GM12878 (cell line): ENCODE measurements around the gene MICALL2. TPM values are rescaled to one million over a fixed set of nuclear protein-coding genes. Genes with fewer than 3 reads are reported as not detected.

Source experiments
- ATAC-seq: fragments of 200-7000 bp; cut with Tn5 transposase; 3 replicates; pipeline ENCODE4 v1.9.1; 2020; ENCODE audit warnings: mild to moderate bottlenecking, moderate library complexity
- BruUV-seq: library from RNA; stranded (reverse); fragments of 400-500 nt; replicated peaks from 2 replicates; lab custom pipeline; 2021; lab: Mats Ljungman, UMichigan
- CTCF ChIA-PET: fragments of 300-600 bp; sonication (Branson Sonifier 250); formaldehyde crosslinking; extraction: SDS; loops from one replicate; lab custom pipeline; 2021; ENCODE audit warnings: inconsistent platforms; lab: Yijun Ruan, JAX
- POLR2A ChIA-PET: fragments of 350-600 bp; formaldehyde crosslinking; extraction: SDS; loops from one replicate; lab custom pipeline; 2021; ENCODE audit warnings: inconsistent platforms; lab: Charles Lee
- RAD21 ChIA-PET: fragments of 300-600 bp; sonication (Branson Sonifier 250); formaldehyde crosslinking; loops from one replicate; lab custom pipeline; 2023; ENCODE audit warnings: antibody characterized with exemption; ENCODE audit not compliant: unreplicated experiment; lab: Charles Lee
- SMC1A ChIA-PET: fragments of 300-600 bp; sonication (Branson Sonifier 250); formaldehyde crosslinking; loops from one replicate; lab custom pipeline; 2023; ENCODE audit not compliant: unreplicated experiment, uncharacterized antibody; lab: Charles Lee
- DNase-seq: peaks from one replicate; pipeline ENCODE4 v3.0.0-alpha.2; 2011; ENCODE audit warnings: low read depth, low spot score
- FAIRE-seq: peaks from 3 replicates; lab custom pipeline; 2011; peaks lifted over from hg19 to GRCh38; lab: Jason Lieb, UNC
- H2AFZ ChIP-seq: 2 replicates; pipeline ENCODE4 v1.6.0; 2011; ENCODE audit warnings: low read depth, low read length, control low read depth; ENCODE audit not compliant: control insufficient read depth
- H3K27ac ChIP-seq: 2 replicates; pipeline ENCODE4 v1.5.1; 2011; ENCODE audit warnings: control low read depth; ENCODE audit not compliant: control insufficient read depth, insufficient read depth
- H3K27me3 ChIP-seq, 2 experiments: replicated peaks in 1 of 2; 2 replicates each; pipeline versions ENCODE4 v1.6.0 to v1.6.1; 2011; ENCODE audit warnings: low read length in 1 of 2; ENCODE audit not compliant: control insufficient read depth in 2 of 2, insufficient read depth in 2 of 2
- H3K36me3 ChIP-seq, 2 experiments: 2 replicates each; pipeline ENCODE4 v1.5.1; 2011; ENCODE audit warnings: low read length in 1 of 2; ENCODE audit not compliant: control insufficient read depth in 2 of 2, insufficient read depth in 2 of 2
- H3K4me1 ChIP-seq: 2 replicates; pipeline ENCODE4 v1.6.1; 2011; ENCODE audit warnings: mild to moderate bottlenecking, low read length, moderate library complexity, mixed read lengths; ENCODE audit not compliant: control insufficient read depth, insufficient read depth
- H3K4me2 ChIP-seq: 2 replicates; pipeline ENCODE4 v1.6.0; 2011; ENCODE audit warnings: control low read depth; ENCODE audit not compliant: control insufficient read depth, insufficient read depth
- H3K4me3 ChIP-seq: fragments of 200-600 bp; sonication (generic); 2 replicates; pipeline ENCODE4 v1.5.1; 2016
- H3K79me2 ChIP-seq: 2 replicates; pipeline ENCODE4 v1.6.0; 2011; ENCODE audit warnings: low read length; ENCODE audit not compliant: control insufficient read depth, insufficient read depth
- H3K9ac ChIP-seq: 2 replicates; pipeline ENCODE4 v1.8.0; 2011; ENCODE audit warnings: low read length, control low read depth, mixed read lengths; ENCODE audit not compliant: control insufficient read depth, insufficient read depth
- H3K9me3 ChIP-seq: replicated peaks from 3 replicates; pipeline ENCODE4 v1.5.1; 2011; ENCODE audit warnings: mild to moderate bottlenecking, low read length; ENCODE audit not compliant: control insufficient read depth, insufficient read depth
- H4K20me1 ChIP-seq: 2 replicates; pipeline ENCODE4 v1.6.0; 2011; ENCODE audit not compliant: control insufficient read depth, insufficient read depth
- BCL11A ChIP-seq: IDR thresholded peaks from 2 replicates; pipeline ENCODE4 v1.6.1; 2011; ENCODE audit warnings: low read depth, low read length
- EGR1 ChIP-seq, 2 experiments: IDR thresholded peaks; 1 replicate in 1 of 2; 2 replicates in 1 of 2; pipeline ENCODE4 v1.6.1; 2011 to 2012; ENCODE audit warnings: low read depth in 2 of 2, low read length in 2 of 2, borderline replicate concordance in 1 of 2, mild to moderate bottlenecking in 1 of 2, moderate library complexity in 1 of 2
- IKZF1 ChIP-seq: fragments of 450-650 bp; conservative IDR thresholded peaks from 2 replicates; pipeline ENCODE4 v1.6.1; 2017; ENCODE audit warnings: antibody characterized with exemption, mild to moderate bottlenecking
- POLR2A ChIP-seq: IDR thresholded peaks from 2 replicates; pipeline ENCODE4 v1.6.1; 2011; ENCODE audit warnings: low read depth, mild to moderate bottlenecking, low read length
- POLR2AphosphoS2 ChIP-seq: IDR thresholded peaks from 2 replicates; pipeline ENCODE4 v1.6.1; 2011; ENCODE audit warnings: low read depth, mild to moderate bottlenecking, low read length, improper control_type of control experiment, moderate library complexity
- POLR2AphosphoS5 ChIP-seq: IDR thresholded peaks from 2 replicates; pipeline ENCODE4 v1.6.1; 2011; ENCODE audit warnings: mild to moderate bottlenecking, low read length, inconsistent platforms
- SMAD5 ChIP-seq: IDR thresholded peaks from 2 replicates; pipeline ENCODE4 v1.6.1; 2016; ENCODE audit warnings: antibody characterized with exemption, low read depth
- WRNIP1 ChIP-seq: IDR thresholded peaks from 2 replicates; pipeline ENCODE4 v1.6.1; 2011; ENCODE audit warnings: low read depth, low read length, improper control_type of control experiment, borderline replicate concordance
- WGBS: methylation state at CpG from one replicate; pipeline ENCODE4 v1.1.6; 2016; ENCODE audit warnings: low lambda C conversion rate; ENCODE audit not compliant: insufficient replicate concordance, insufficient coverage; ENCODE audit errors: missing lambda C conversion rate; 5-methylcytosine and 5-hydroxymethylcytosine counted together
- in situ Hi-C: fragments of 300-500 bp; cut with MboI; formaldehyde crosslinking; loops from 9 replicates; pipeline ENCODE4 v1.14.3; 2018; ENCODE audit warnings: mixed read lengths
- intact Hi-C: fragments of 100-400 bp; cut with micrococcal nuclease; formaldehyde crosslinking; loops from one replicate; pipeline ENCODE4 v1.14.2; 2022; ENCODE audit not compliant: unreplicated experiment
- polyA plus RNA-seq, 11 experiments: library from polyadenylated mRNA; depleted of rRNA in 4 of 11; unstranded in 6 of 11; stranded (reverse) in 5 of 11; fragments of >200 nt; fragmentation: Nextera tagmentation in 4 of 11; fragmentation: Illumina TruSeq in 1 of 11; extraction: Ambion mirVana in 4 of 11; extraction: Trizol in 1 of 11; gene quantifications; 1 replicate in 1 of 11; 2 replicates in 10 of 11; pipeline versions ENCODE4 v1.2.1 to v1.2.3, GENCODE V29; 2011 to 2016; ENCODE audit warnings: inconsistent platforms in 2 of 11, missing spikeins in 2 of 11, low read depth in 1 of 11
- total RNA-seq, 4 experiments: library from RNA; depleted of rRNA in 3 of 4; stranded (reverse); fragments of >200 nt in 3 of 4; fragmentation: Illumina TruSeq in 1 of 4; extraction: Trizol in 1 of 4; gene quantifications; 2 replicates each; pipeline versions ENCODE4 v1.2.1 to v1.2.3, GENCODE V29; 2013 to 2021
- TF ChIP-seq, protein P1 (sequence below): fragments of 150-350 bp; IDR thresholded peaks from 2 replicates; pipeline ENCODE4 v1.6.1; 2016; ENCODE audit warnings: low read depth, low read length

MICALL2 gene
- total and polyA plus RNA-seq, 10 of the 15 experiments (the other 5 are each of a cell fraction or from before 2014, with no cell fraction given), result 0.04 to 1.7 (median 0.83) TPM; not detected in 3

GRCh38 chr7:1400371-1400770 is 58.9 kb downstream of the MICALL2 start:
- ChIA-PET CTCF (interaction anchor here (0.9 kb wide), 1 partner anchor 207 kb away, joined by 3 read pairs; no protein-coding TSS in a partner anchor), RAD21 (interaction anchor here (0.8 kb wide), 1 partner anchor 32 kb away, joined by 3 read pairs; no protein-coding TSS in a partner anchor), POLR2A (no interaction called here), SMC1A (no interaction called here)
- H3K27ac ChIP-seq, result no peak overlapping the region
- peaks cover 0 to 3% of the 10 kb centered on the region in 2 experiments; a peak in 2 of 4 replicates for H3K27me3 ChIP-seq
- TF ChIP-seq BCL11A (no peak), SMAD5 (no peak), IKZF1 (no peak), EGR1 (IDR thresholded peaks at IDR 0.05; ENCODE audit: borderline replicate concordance in 1 of 2, low read depth in 2 of 2, low read length in 2 of 2) (no peak), POLR2A (no peak), POLR2AphosphoS2 (no peak), POLR2AphosphoS5 (no peak), WRNIP1 (no peak)
- TF ChIP-seq, protein P1, sequence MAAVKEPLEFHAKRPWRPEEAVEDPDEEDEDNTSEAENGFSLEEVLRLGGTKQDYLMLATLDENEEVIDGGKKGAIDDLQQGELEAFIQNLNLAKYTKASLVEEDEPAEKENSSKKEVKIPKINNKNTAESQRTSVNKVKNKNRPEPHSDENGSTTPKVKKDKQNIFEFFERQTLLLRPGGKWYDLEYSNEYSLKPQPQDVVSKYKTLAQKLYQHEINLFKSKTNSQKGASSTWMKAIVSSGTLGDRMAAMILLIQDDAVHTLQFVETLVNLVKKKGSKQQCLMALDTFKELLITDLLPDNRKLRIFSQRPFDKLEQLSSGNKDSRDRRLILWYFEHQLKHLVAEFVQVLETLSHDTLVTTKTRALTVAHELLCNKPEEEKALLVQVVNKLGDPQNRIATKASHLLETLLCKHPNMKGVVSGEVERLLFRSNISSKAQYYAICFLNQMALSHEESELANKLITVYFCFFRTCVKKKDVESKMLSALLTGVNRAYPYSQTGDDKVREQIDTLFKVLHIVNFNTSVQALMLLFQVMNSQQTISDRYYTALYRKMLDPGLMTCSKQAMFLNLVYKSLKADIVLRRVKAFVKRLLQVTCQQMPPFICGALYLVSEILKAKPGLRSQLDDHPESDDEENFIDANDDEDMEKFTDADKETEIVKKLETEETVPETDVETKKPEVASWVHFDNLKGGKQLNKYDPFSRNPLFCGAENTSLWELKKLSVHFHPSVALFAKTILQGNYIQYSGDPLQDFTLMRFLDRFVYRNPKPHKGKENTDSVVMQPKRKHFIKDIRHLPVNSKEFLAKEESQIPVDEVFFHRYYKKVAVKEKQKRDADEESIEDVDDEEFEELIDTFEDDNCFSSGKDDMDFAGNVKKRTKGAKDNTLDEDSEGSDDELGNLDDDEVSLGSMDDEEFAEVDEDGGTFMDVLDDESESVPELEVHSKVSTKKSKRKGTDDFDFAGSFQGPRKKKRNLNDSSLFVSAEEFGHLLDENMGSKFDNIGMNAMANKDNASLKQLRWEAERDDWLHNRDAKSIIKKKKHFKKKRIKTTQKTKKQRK, result no peak
- H3K4me3 ChIP-seq, result no peak overlapping the region
- ATAC-seq (no peak), DNase-seq (no peak), FAIRE-seq (no peak)
- H3K9me3 ChIP-seq, result no peaks in the 10 kb centered on the region; the same call in 2 of the 3 replicates
- intact Hi-C loops, result no loop called here
- H3K36me3 ChIP-seq, result no peaks in the 10 kb centered on the region
- H3K4me2 ChIP-seq, result no peak overlapping the region
- no peaks in the 10 kb centered on the region for H3K4me1 ChIP-seq
- in situ Hi-C loops, result no loop called here
- H3K9ac ChIP-seq, result no peak overlapping the region
- no peak overlapping the region for H2AFZ ChIP-seq
- BruUV-seq, result no TSS peak
- H3K79me2 ChIP-seq, result no peaks in the 10 kb centered on the region
- no peaks in the 10 kb centered on the region for H4K20me1 ChIP-seq
- 33% methylated on average over 11 of the region's 11 CpGs for WGBS
